Adrenal gland (tissue), 12 donors: ENCODE data around the gene RETREG3. TPM values are rescaled to one million over a fixed set of nuclear protein-coding genes. Genes with fewer than 3 reads are reported as not detected.
A peak's percentile ranks its signal among the peaks of the same experiment; 100 is the strongest.
"Not testable (repeated sequence)": the region's sequence is repeated elsewhere in the genome, so short reads cannot be mapped to it uniquely, and the experiment has no call there.

Source experiments
- DNase-seq, 7 donors: peaks; one replicate each; pipeline ENCODE4 v3.0.0-alpha.2; 2019 to 2020
- H3K27ac ChIP-seq, 5 donors: fragments of 200-600 bp; sonication (generic) in 4 of 5; 1 replicate in 3 of 5; 2 replicates in 2 of 5; pipeline versions ENCODE4 v1.5.1 to v1.8.0; 2016 to 2020; ENCODE audit warnings: mild to moderate bottlenecking in 1 of 5
- H3K27me3 ChIP-seq: fragments of 200-600 bp; 2 replicates; pipeline ENCODE4 v1.8.0; 2021
- H3K36me3 ChIP-seq, 2 donors: fragments of 200-600 bp; replicated peaks in 1 of 2; 1 replicate in 1 of 2; 2 replicates in 1 of 2; pipeline versions ENCODE4 v1.5.1 to v1.8.0; 2018 to 2022
- H3K4me1 ChIP-seq, 2 donors: fragments of 200-600 bp; replicated peaks in 1 of 2; 1 replicate in 1 of 2; 2 replicates in 1 of 2; pipeline versions ENCODE4 v1.5.1 to v1.8.0; 2018 to 2021
- H3K4me3 ChIP-seq, 4 donors: fragments of 200-600 bp; sonication (generic) in 3 of 4; one replicate each; pipeline ENCODE4 v1.5.1; 2016 to 2018
- H3K9me3 ChIP-seq, 3 donors: fragments of 200-600 bp; sonication (generic) in 1 of 3; replicated peaks in 1 of 3; 1 replicate in 2 of 3; 2 replicates in 1 of 3; pipeline versions ENCODE4 v1.5.1 to v1.8.0; 2016 to 2021
- CTCF ChIP-seq, 6 experiments: fragments of 450-650 bp in 4 of 6; fragments of 200-600 bp in 2 of 6; sonication (generic) in 1 of 6; IDR thresholded peaks; 1 replicate in 5 of 6; 2 replicates in 1 of 6; pipeline versions ENCODE4 v1.5.1 to v1.8.0; 2016 to 2021; ENCODE audit warnings: antibody characterized with exemption in 6 of 6, mild to moderate bottlenecking in 2 of 6, moderate library complexity in 1 of 6
- POLR2A ChIP-seq, 2 donors: fragments of 450-650 bp; IDR thresholded peaks; one replicate each; pipeline ENCODE4 v1.6.1; 2017; ENCODE audit warnings: antibody characterized with exemption in 2 of 2, mild to moderate bottlenecking in 2 of 2, moderate library complexity in 1 of 2
- WGBS, 4 donors: extraction: QIAGEN DNeasy Blood & Tissue Kit in 2 of 4; methylation state at CpG; one replicate each; pipeline versions ENCODE4 v1.1.5 to v1.1.7; 2013 to 2017; 5-methylcytosine and 5-hydroxymethylcytosine counted together
- intact Hi-C, 2 donors: fragments of 100-400 bp; cut with DNase I; formaldehyde crosslinking; loops; one replicate each; pipeline versions ENCODE4 v1.14.1 to v1.15.0; 2022 to 2023
- polyA plus RNA-seq, 3 donors: library from polyadenylated mRNA; stranded (reverse); fragments of 200-250 nt in 2 of 3; fragments of 350-450 nt in 1 of 3; fragmentation: Illumina TruSeq in 1 of 3; extraction: RNeasy Lipid Tissue Mini Kit (QIAGEN cat#74804) in 1 of 3; gene quantifications; one replicate each; pipeline ENCODE4 v1.2.3, GENCODE V29; 2013 to 2014
- total RNA-seq, 9 donors: library from RNA; depleted of rRNA in 4 of 9; stranded (reverse); fragments of >200 nt in 4 of 9; fragments of 120-200 nt in 1 of 9; fragmentation: NEBNext Ultra II Directional in 1 of 9; extraction: Animal tissue kit (Norgen Biotek cat#: 25700) in 1 of 9; gene quantifications; one replicate each; pipeline versions ENCODE4 v1.1.0 to v1.2.4, GENCODE V29; 2013 to 2023
- donor health status: healthy with polysubstance abuse.
- donor health status: Bipolar disorder and iron deficiency.
- donor health status: DM: yes; HTN: yes; CAD: no.
- donor health status: DM: no; HTN: no; CAD: no.
- donor health status: DM: no; HTN: no; CAD: no.
- donor health status: DM: yes; HTN: yes; CAD: no.

The RETREG3 gene
- total and polyA plus RNA-seq, 12 donors, result 27.1 to 167 (median 72.1) TPM

- WGBS, 4 donors, result 56 to 65% (median 61%) methylated on average over 4 of the region's 4 CpGs
- Histone ChIP-seq H3K9me3 (no peaks in the 10 kb centered on the region), H3K27me3 (no peaks in the 10 kb centered on the region), H3K36me3 (peaks cover 0 to 30% of the 10 kb centered on the region in 2 donors), H3K4me3 (no peak overlapping the region), H3K27ac (peak overlapping the region in 2 of 5 donors; percentile 61 to 63), H3K4me1 (peaks cover 6 to 27% of the 10 kb centered on the region in 2 donors)
- intact Hi-C loops, result no loop called here
- TF ChIP-seq POLR2A (IDR thresholded peaks at IDR 0.05) (no peak), CTCF (IDR thresholded peaks at IDR 0.05) (no peak)
- DNase-seq, result no peak
These were observed 8.8 kb upstream of the RETREG3 start for GRCh38 chr17:42617956-42618431.

- WGBS, 4 donors, result 92 to 98% (median 96%) methylated on average over 12 to 17 of the region's 17 CpGs
- peaks cover 3 to 11% of the 10 kb centered on the region in 2 donors for H3K4me1 ChIP-seq
- no peaks in the 10 kb centered on the region for H3K9me3 ChIP-seq
- H3K27me3 ChIP-seq, result no peaks in the 10 kb centered on the region
- H3K36me3 ChIP-seq, result peaks cover 0 to 41% of the 10 kb centered on the region in 2 donors
- no peak overlapping the region for H3K4me3 ChIP-seq
- no peak overlapping the region for H3K27ac ChIP-seq
- TF ChIP-seq POLR2A (IDR thresholded peaks at IDR 0.05), result no peak
- intact Hi-C loops, result loop anchor here in 1 of 2 donors (5.0 kb wide), 1 partner anchor 59 kb away; no protein-coding TSS in a partner anchor
- DNase-seq, result no peak
These were observed 4.6 kb upstream of the RETREG3 start for GRCh38 chr17:42613699-42614295.

GRCh38 chr17:42612013-42612412, 2.8 kb upstream of the RETREG3 start:
- WGBS, 4 donors, result 96 to 100% (median 97%) methylated on average over 1 to 4 of the region's 4 CpGs
- Histone ChIP-seq H3K9me3 (no peaks in the 10 kb centered on the region), H3K36me3 (peaks cover 0 to 41% of the 10 kb centered on the region in 2 donors), H3K4me1 (peaks cover 15 to 17% of the 10 kb centered on the region in 2 donors), H3K27ac (no peak overlapping the region), H3K27me3 (no peaks in the 10 kb centered on the region), H3K4me3 (no peak overlapping the region)
- intact Hi-C loops, result loop anchor here in 1 of 2 donors (5.0 kb wide), 1 partner anchor 60 kb away; no protein-coding TSS in a partner anchor
- no peak for DNase-seq
- TF ChIP-seq CTCF (IDR thresholded peaks at IDR 0.05) (no peak), POLR2A (IDR thresholded peaks at IDR 0.05) (no peak)

- H3K9me3 ChIP-seq, H3K27me3 ChIP-seq: not testable (repeated sequence)
- intact Hi-C loops, result loop anchor here in 1 of 2 donors (5.0 kb wide), 2 partner anchors 62 to 72 kb away; partner anchors contain the start of genes CCR10 and CNTNAP1
- Histone ChIP-seq H3K4me3 (peak overlapping the region in 3 of 4 donors; percentile 58 to 93 (median 83)), H3K36me3 (peaks cover 0 to 30% of the 10 kb centered on the region in 2 donors), H3K4me1 (peaks cover 22 to 31% of the 10 kb centered on the region in 2 donors), H3K27ac (peak overlapping the region; percentile 33 to 94 (median 70))
- DNase-seq, result peak in 3 of 7 donors; percentile 46 to 65 (median 55)
- 13 to 24% (median 18%) methylated on average over 12 to 35 of the region's 42 CpGs for WGBS, 4 donors
These were observed 934 bp upstream of the RETREG3 start for GRCh38 chr17:42609814-42610801.
